Astrocyte (in vitro differentiated cells and primary cell): ENCODE measurements around the gene CNN1. TPM values are rescaled to one million over a fixed set of nuclear protein-coding genes. Genes with fewer than 3 reads are reported as not detected.
"Not testable (repeated sequence)": the region's sequence is repeated elsewhere in the genome, so short reads cannot be mapped to it uniquely, and the experiment has no call there.

ENCODE experiments used
- DNase-seq: peaks from one replicate; pipeline ENCODE4 v3.0.0-alpha.2; 2010; ENCODE audit warnings: low read depth
- FAIRE-seq: peaks from 2 replicates; lab custom pipeline; 2011; peaks lifted over from hg19 to GRCh38; lab: Jason Lieb, UNC
- H2AFZ ChIP-seq: 2 replicates; pipeline ENCODE4 v1.6.0; 2012; ENCODE audit warnings: low read depth, low read length, inconsistent platforms
- H3K27ac ChIP-seq: 2 replicates; pipeline ENCODE4 v1.5.1; 2011; ENCODE audit warnings: low read depth, low read length, inconsistent platforms
- H3K27me3 ChIP-seq: 2 replicates; pipeline ENCODE4 v1.6.0; 2011; ENCODE audit warnings: low read length, inconsistent platforms; ENCODE audit not compliant: insufficient read depth
- H3K36me3 ChIP-seq: 2 replicates; pipeline ENCODE4 v1.5.1; 2011; ENCODE audit warnings: low read length, inconsistent platforms; ENCODE audit not compliant: insufficient read depth
- H3K4me1 ChIP-seq: 2 replicates; pipeline ENCODE4 v1.5.1; 2011; ENCODE audit warnings: low read length, inconsistent platforms; ENCODE audit not compliant: insufficient read depth
- H3K4me2 ChIP-seq: 2 replicates; pipeline ENCODE4 v1.6.0; 2012; ENCODE audit warnings: low read length, inconsistent platforms
- H3K4me3 ChIP-seq: 2 replicates; pipeline ENCODE4 v1.5.1; 2011; ENCODE audit warnings: low read depth, mild to moderate bottlenecking, low read length, inconsistent platforms; ENCODE audit not compliant: insufficient read depth
- H3K79me2 ChIP-seq: 2 replicates; pipeline ENCODE4 v1.6.0; 2012; ENCODE audit warnings: mild to moderate bottlenecking, low read length, inconsistent platforms; ENCODE audit not compliant: insufficient read depth
- H3K9ac ChIP-seq: 2 replicates; pipeline ENCODE4 v1.6.0; 2012; ENCODE audit warnings: mild to moderate bottlenecking, low read length, inconsistent platforms
- H3K9me3 ChIP-seq: 2 replicates; pipeline ENCODE4 v1.5.1; 2012; ENCODE audit warnings: low read depth, mild to moderate bottlenecking, low read length, inconsistent platforms; ENCODE audit not compliant: insufficient read depth
- H4K20me1 ChIP-seq: 2 replicates; pipeline ENCODE4 v1.6.0; 2012; ENCODE audit warnings: low read length, inconsistent platforms; ENCODE audit not compliant: insufficient read depth
- H3K27ac Mint-ChIP-seq: one replicate; pipeline ENCODE4 v1.8.0; 2021; ENCODE audit warnings: mild to moderate bottlenecking, mixed read lengths; ENCODE audit not compliant: unreplicated experiment
- H3K27me3 Mint-ChIP-seq: one replicate; pipeline ENCODE4 v1.8.0; 2021; ENCODE audit warnings: low read depth, mixed read lengths; ENCODE audit not compliant: unreplicated experiment
- H3K36me3 Mint-ChIP-seq: one replicate; pipeline ENCODE4 v1.8.0; 2021; ENCODE audit warnings: low read depth, mixed read lengths; ENCODE audit not compliant: unreplicated experiment
- H3K4me1 Mint-ChIP-seq: one replicate; pipeline ENCODE4 v1.8.0; 2021; ENCODE audit warnings: low read depth, mixed read lengths; ENCODE audit not compliant: unreplicated experiment
- H3K4me3 Mint-ChIP-seq: one replicate; pipeline ENCODE4 v1.8.0; 2021; ENCODE audit warnings: mild to moderate bottlenecking, moderate library complexity, mixed read lengths; ENCODE audit not compliant: unreplicated experiment
- H3K9me3 Mint-ChIP-seq: one replicate; pipeline ENCODE4 v1.8.0; 2021; ENCODE audit warnings: mild to moderate bottlenecking, mixed read lengths; ENCODE audit not compliant: unreplicated experiment
- CTCF ChIP-seq: IDR thresholded peaks from 2 replicates; pipeline ENCODE4 v1.5.1; 2011; ENCODE audit warnings: low read depth, mild to moderate bottlenecking, inconsistent platforms, low read length, moderate library complexity; ENCODE audit not compliant: insufficient read depth
- EZH2 ChIP-seq: IDR thresholded peaks from 2 replicates; pipeline ENCODE4 v1.6.1; 2012; ENCODE audit warnings: mild to moderate bottlenecking, low read length, inconsistent platforms; ENCODE audit not compliant: insufficient read depth
- microRNA-seq: library from miRNA; unstranded; fragments of <30 nt; microRNA quantifications from one replicate; pipeline ENCODE4 v1.2.0, GENCODE V29; 2020
- total RNA-seq: library from RNA; stranded (reverse); gene quantifications from 2 replicates; pipeline ENCODE4 v1.2.1, GENCODE V29; 2021

The CNN1 gene
- total RNA-seq, 1 donor from 2014 or later = 236 TPM

GRCh38 chr19:11598103-11598483, 59.4 kb downstream of the CNN1 start:
- peak overlapping the region; percentile 93 for H3K4me3 ChIP-seq
- H3K9me3 Mint-ChIP-seq = no peaks in the 10 kb centered on the region
- peaks cover 52% of the 10 kb centered on the region for H4K20me1 ChIP-seq
- H3K79me2 ChIP-seq = peaks cover 57% of the 10 kb centered on the region
- FAIRE-seq = no peak
- peaks cover 2% of the 10 kb centered on the region for H3K9me3 ChIP-seq
- H3K4me2 ChIP-seq = peak overlapping the region; percentile 85
- H3K4me3 Mint-ChIP-seq = peak overlapping the region; percentile 99
- TF ChIP-seq EZH2 (no peak), CTCF (no peak)
- peak overlapping the region; percentile 99 for H3K27ac ChIP-seq
- H3K27me3 ChIP-seq = no peaks in the 10 kb centered on the region
- no peak overlapping the region for H2AFZ ChIP-seq
- no peaks in the 10 kb centered on the region for H3K36me3 ChIP-seq
- peak overlapping the region; percentile 98 for H3K27ac Mint-ChIP-seq
- H3K27me3 Mint-ChIP-seq = no peaks in the 10 kb centered on the region
- H3K9ac ChIP-seq = peak overlapping the region; percentile 99
- H3K4me1 Mint-ChIP-seq = peaks cover 9% of the 10 kb centered on the region
- peaks cover 6% of the 10 kb centered on the region for H3K36me3 Mint-ChIP-seq
- no peak for DNase-seq
- no peaks in the 10 kb centered on the region for H3K4me1 ChIP-seq

- no peak for TF ChIP-seq CTCF
- TF ChIP-seq EZH2 = no peak
- Histone ChIP-seq H3K27ac (no peak overlapping the region), H3K4me2 (peak overlapping the region; percentile 85), H2AFZ (no peak overlapping the region), H3K9me3 (peaks cover 2% of the 10 kb centered on the region), H3K79me2 (peaks cover 64% of the 10 kb centered on the region), H3K9ac (no peak overlapping the region), H4K20me1 (peaks cover 58% of the 10 kb centered on the region), H3K27me3 (no peaks in the 10 kb centered on the region), H3K4me3 (peak overlapping the region; percentile 93), H3K36me3 (no peaks in the 10 kb centered on the region), H3K4me1 (no peaks in the 10 kb centered on the region)
- no peak for FAIRE-seq
- no peaks in the 10 kb centered on the region for H3K27me3 Mint-ChIP-seq
- H3K27ac Mint-ChIP-seq = peak overlapping the region; percentile 98
- peaks cover 11% of the 10 kb centered on the region for H3K36me3 Mint-ChIP-seq
- H3K4me1 Mint-ChIP-seq = peaks cover 9% of the 10 kb centered on the region
- H3K9me3 Mint-ChIP-seq = no peaks in the 10 kb centered on the region
- no peak for DNase-seq
- peak overlapping the region; percentile 99 for H3K4me3 Mint-ChIP-seq
These were observed 60.1 kb downstream of the CNN1 start for GRCh38 chr19:11598746-11599145.

GRCh38 chr19:11599704-11600103, 61.1 kb downstream of the CNN1 start:
- H3K27me3 Mint-ChIP-seq, H3K4me3 ChIP-seq, H3K36me3 ChIP-seq, H3K9ac ChIP-seq, H3K4me1 Mint-ChIP-seq, H3K27ac ChIP-seq, H2AFZ ChIP-seq, H3K9me3 Mint-ChIP-seq, H3K9me3 ChIP-seq, DNase-seq, H3K27me3 ChIP-seq, FAIRE-seq, H3K4me1 ChIP-seq, H3K4me2 ChIP-seq: not testable (repeated sequence)
- peak overlapping the region; percentile 99 for H3K4me3 Mint-ChIP-seq
- H3K36me3 Mint-ChIP-seq = peaks cover 14% of the 10 kb centered on the region
- H3K27ac Mint-ChIP-seq = peak overlapping the region; percentile 7
- H3K79me2 ChIP-seq = peaks cover 73% of the 10 kb centered on the region
- peaks cover 67% of the 10 kb centered on the region for H4K20me1 ChIP-seq

Small RNAs within 50 kb of the gene (microRNA-seq; reads per million reads assigned to microRNA genes)
- not detected for gene MIR7974

Other genes with a start within 250 kb of the CNN1 start
- not detected in 2 replicates for gene TSPAN16, start 242.7 kb upstream of the CNN1 start, total RNA-seq
- gene RAB3D, start 199.2 kb upstream of the CNN1 start, total RNA-seq = 8.0 and 14.4 TPM in 2 replicates
- 45.0 and 46.0 TPM in 2 replicates for gene TMEM205, start 192.6 kb upstream of the CNN1 start, total RNA-seq
- gene CCDC159, start 192.3 kb upstream of the CNN1 start, total RNA-seq = 11.8 and 14.8 TPM in 2 replicates
- gene PLPPR2, start 183.4 kb upstream of the CNN1 start, total RNA-seq = 37.8 and 46.6 TPM in 2 replicates
- 1.7 and 1.8 TPM in 2 replicates for gene SWSAP1, start 164.2 kb upstream of the CNN1 start, total RNA-seq
- gene EPOR, start 154.5 kb upstream of the CNN1 start, total RNA-seq = 4.4 and 4.7 TPM in 2 replicates
- 1.3 and 3.6 TPM in 2 replicates for gene RGL3, start 119.5 kb upstream of the CNN1 start, total RNA-seq
- 0.62 and 0.66 TPM in 2 replicates for gene ODAD3, start 103.7 kb upstream of the CNN1 start, total RNA-seq
- 405 and 431 TPM in 2 replicates for gene PRKCSH, start 103.2 kb upstream of the CNN1 start, total RNA-seq
- gene ELAVL3, start 57.8 kb upstream of the CNN1 start, total RNA-seq = not detected in 2 replicates
- 5.5 and 7.6 TPM in 2 replicates for gene ZNF653, start 33.0 kb upstream of the CNN1 start, total RNA-seq
- 17.8 and 21.9 TPM in 2 replicates for gene ECSIT, start 9.7 kb upstream of the CNN1 start, total RNA-seq
- 75.7 and 78.8 TPM in 2 replicates for gene ELOF1, start 20.4 kb downstream of the CNN1 start, total RNA-seq
- gene ACP5, start 38.8 kb downstream of the CNN1 start, total RNA-seq = not detected in 2 replicates
- gene ZNF627, start 58.6 kb downstream of the CNN1 start, total RNA-seq = 20.4 and 20.5 TPM in 2 replicates
- 2.2 and 5.4 TPM in 2 replicates for gene ZNF823, start 200.1 kb downstream of the CNN1 start, total RNA-seq
- not detected in 2 replicates for gene ZNF441, start 228.1 kb downstream of the CNN1 start, total RNA-seq